ENCODE measurements around the gene GNB5. TPM values are rescaled to one million over a fixed set of nuclear protein-coding genes. Genes with fewer than 3 reads are reported as not detected.
A peak's percentile ranks its signal among the peaks of the same experiment; 100 is the strongest.

Gene GNB5
- total and polyA plus RNA-seq, 2 of the 13 experiments (the other 11 are each of a cell fraction or from before 2014, with no cell fraction given), result 13.7 to 14.4 TPM

DNA sequence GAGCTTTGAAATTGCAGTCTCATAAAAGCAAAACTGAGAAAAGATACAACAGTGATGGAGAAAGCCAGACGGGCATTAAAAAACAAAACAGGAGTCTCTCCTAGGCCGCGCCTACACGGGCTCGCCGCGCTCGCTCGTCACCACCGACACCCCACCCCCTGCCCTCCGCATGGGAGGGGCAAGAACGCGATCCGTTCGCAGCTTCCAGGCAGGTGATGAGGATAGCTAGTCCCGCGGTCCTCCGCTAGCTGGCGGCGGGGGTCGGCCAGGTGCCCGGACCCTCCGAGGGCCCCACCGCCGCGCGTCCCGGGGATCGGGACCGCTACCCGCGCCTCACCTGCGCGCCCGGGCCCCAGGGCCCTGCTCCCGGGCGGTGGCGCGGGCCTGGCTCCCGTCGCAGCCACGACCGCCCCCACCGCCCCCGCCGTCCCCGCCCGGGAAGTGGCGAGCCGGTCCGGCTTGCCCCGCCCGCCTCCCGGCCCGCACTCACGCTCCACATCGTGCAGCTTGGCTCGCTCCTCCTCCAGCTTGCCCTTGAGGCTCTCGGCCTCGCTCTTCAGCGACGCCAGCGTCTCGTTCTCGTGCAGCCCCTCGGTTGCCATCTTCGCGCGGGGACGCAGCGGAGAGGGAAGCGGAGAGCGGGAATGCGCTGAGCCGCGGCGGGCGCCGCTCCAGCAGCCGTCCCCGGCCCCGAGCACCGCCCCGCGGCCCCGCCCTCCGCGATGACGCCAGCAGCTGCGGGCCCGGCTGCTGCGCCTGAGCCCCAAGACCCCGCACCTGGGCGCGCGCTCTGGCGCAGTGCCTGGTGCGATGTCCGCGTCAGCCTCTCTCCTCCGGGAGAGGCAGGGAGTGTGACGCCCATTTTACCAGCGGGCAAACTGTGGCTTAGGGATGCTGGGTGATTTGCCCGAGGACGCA, 11.7 kb downstream of the GNB5 start (continued):
- TF ChIP-seq, protein P1, sequence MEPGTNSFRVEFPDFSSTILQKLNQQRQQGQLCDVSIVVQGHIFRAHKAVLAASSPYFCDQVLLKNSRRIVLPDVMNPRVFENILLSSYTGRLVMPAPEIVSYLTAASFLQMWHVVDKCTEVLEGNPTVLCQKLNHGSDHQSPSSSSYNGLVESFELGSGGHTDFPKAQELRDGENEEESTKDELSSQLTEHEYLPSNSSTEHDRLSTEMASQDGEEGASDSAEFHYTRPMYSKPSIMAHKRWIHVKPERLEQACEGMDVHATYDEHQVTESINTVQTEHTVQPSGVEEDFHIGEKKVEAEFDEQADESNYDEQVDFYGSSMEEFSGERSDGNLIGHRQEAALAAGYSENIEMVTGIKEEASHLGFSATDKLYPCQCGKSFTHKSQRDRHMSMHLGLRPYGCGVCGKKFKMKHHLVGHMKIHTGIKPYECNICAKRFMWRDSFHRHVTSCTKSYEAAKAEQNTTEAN (CRISPR knock-in tag; conservative IDR thresholded peaks at IDR 0.05), result 0 out of 2 replicates have a peak, but pooled peaks have one; percentile 25
- TF ChIP-seq KLF12 (CRISPR knock-in tag; IDR thresholded peaks at IDR 0.05; ENCODE audit: borderline replicate concordance) (no peak), ZNF709 (CRISPR knock-in tag; IDR thresholded peaks at IDR 0.05) (no peak), ZNF460 (CRISPR knock-in tag; IDR thresholded peaks at IDR 0.05; ENCODE audit: borderline replicate concordance) (no peak), ARID2 (CRISPR knock-in tag; IDR thresholded peaks at IDR 0.05; ENCODE audit: borderline replicate concordance) (peak; percentile 51; the same call in 1 of the 2 replicates), RNF2 (conservative IDR thresholded peaks at IDR 0.05; ENCODE audit: low read depth) (0 out of 2 replicates have a peak, but pooled peaks have one; percentile 23), SP4 (CRISPR knock-in tag; IDR thresholded peaks at IDR 0.05) (peak; percentile 68), PHF8 (CRISPR knock-in tag; IDR thresholded peaks at IDR 0.05) (peak; percentile 70), HOXA9 (CRISPR knock-in tag; IDR thresholded peaks at IDR 0.05; ENCODE audit: borderline replicate concordance) (no peak), SMYD3 (CRISPR knock-in tag; IDR thresholded peaks at IDR 0.05) (no peak), ZNF749 (CRISPR knock-in tag; IDR thresholded peaks at IDR 0.05; ENCODE audit: borderline replicate concordance) (peak; percentile 90), SRY (CRISPR knock-in tag; IDR thresholded peaks at IDR 0.05) (0 out of 2 replicates have a peak, but pooled peaks have one; percentile 26), ZNF724P (CRISPR knock-in tag; IDR thresholded peaks at IDR 0.05; ENCODE audit: borderline replicate concordance) (0 out of 2 replicates have a peak, but pooled peaks have one; percentile 41), HNRNPLL (IDR thresholded peaks at IDR 0.05; ENCODE audit: low read depth, low read length, poor library complexity, severe bottlenecking) (peak; percentile 50), ZNF143 (CRISPR knock-in tag; IDR thresholded peaks at IDR 0.05) (peak; percentile 17; the same call in 1 of the 2 replicates), ZNF224 (CRISPR knock-in tag; IDR thresholded peaks at IDR 0.05) (no peak), MED1 (CRISPR knock-in tag; IDR thresholded peaks at IDR 0.05) (peak; percentile 47; the same call in 1 of the 2 replicates)
- TF ChIP-seq, protein P2, sequence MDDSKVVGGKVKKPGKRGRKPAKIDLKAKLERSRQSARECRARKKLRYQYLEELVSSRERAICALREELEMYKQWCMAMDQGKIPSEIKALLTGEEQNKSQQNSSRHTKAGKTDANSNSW (CRISPR knock-in tag; IDR thresholded peaks at IDR 0.05; ENCODE audit: borderline replicate concordance), result peak; percentile 85; the same call in 1 of the 2 replicates
- TF ChIP-seq, protein P3, sequence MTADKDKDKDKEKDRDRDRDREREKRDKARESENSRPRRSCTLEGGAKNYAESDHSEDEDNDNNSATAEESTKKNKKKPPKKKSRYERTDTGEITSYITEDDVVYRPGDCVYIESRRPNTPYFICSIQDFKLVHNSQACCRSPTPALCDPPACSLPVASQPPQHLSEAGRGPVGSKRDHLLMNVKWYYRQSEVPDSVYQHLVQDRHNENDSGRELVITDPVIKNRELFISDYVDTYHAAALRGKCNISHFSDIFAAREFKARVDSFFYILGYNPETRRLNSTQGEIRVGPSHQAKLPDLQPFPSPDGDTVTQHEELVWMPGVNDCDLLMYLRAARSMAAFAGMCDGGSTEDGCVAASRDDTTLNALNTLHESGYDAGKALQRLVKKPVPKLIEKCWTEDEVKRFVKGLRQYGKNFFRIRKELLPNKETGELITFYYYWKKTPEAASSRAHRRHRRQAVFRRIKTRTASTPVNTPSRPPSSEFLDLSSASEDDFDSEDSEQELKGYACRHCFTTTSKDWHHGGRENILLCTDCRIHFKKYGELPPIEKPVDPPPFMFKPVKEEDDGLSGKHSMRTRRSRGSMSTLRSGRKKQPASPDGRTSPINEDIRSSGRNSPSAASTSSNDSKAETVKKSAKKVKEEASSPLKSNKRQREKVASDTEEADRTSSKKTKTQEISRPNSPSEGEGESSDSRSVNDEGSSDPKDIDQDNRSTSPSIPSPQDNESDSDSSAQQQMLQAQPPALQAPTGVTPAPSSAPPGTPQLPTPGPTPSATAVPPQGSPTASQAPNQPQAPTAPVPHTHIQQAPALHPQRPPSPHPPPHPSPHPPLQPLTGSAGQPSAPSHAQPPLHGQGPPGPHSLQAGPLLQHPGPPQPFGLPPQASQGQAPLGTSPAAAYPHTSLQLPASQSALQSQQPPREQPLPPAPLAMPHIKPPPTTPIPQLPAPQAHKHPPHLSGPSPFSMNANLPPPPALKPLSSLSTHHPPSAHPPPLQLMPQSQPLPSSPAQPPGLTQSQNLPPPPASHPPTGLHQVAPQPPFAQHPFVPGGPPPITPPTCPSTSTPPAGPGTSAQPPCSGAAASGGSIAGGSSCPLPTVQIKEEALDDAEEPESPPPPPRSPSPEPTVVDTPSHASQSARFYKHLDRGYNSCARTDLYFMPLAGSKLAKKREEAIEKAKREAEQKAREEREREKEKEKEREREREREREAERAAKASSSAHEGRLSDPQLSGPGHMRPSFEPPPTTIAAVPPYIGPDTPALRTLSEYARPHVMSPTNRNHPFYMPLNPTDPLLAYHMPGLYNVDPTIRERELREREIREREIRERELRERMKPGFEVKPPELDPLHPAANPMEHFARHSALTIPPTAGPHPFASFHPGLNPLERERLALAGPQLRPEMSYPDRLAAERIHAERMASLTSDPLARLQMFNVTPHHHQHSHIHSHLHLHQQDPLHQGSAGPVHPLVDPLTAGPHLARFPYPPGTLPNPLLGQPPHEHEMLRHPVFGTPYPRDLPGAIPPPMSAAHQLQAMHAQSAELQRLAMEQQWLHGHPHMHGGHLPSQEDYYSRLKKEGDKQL (CRISPR knock-in tag; IDR thresholded peaks at IDR 0.05; ENCODE audit: low read depth), result no peak
- TF ChIP-seq, protein P4, sequence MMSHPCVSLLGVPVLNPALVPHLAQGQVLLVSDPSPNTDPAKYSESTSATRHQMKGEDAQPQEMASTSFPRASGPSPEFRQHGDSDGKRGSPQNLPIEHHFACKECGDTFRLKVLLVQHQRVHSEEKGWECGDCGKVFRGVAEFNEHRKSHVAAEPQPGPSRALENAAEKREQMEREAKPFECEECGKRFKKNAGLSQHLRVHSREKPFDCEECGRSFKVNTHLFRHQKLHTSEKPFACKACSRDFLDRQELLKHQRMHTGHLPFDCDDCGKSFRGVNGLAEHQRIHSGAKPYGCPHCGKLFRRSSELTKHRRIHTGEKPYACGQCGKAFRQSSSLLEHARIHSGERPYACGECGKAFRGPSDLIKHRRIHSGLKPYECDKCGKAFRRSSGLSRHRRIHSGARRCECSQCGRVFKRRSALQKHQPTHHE (CRISPR knock-in tag; IDR thresholded peaks at IDR 0.05; ENCODE audit: borderline replicate concordance), result 0 out of 2 replicates have a peak, but pooled peaks have one; percentile 20

All from HepG2 (cell line).